Mesendoderm (in vitro differentiated cells): Measurements from ENCODE around the gene HDHD2. TPM values are rescaled to one million over a fixed set of nuclear protein-coding genes. Genes with fewer than 3 reads are reported as not detected.

Source experiments
- small RNA-seq: library from polyadenylated mRNA; stranded (forward); fragments of <200 nt; extraction: miRNeasy Mini kit (QIAGEN cat#:217004); gene quantifications from one replicate; pipeline ENCODE3, GENCODE V24; 2013; ENCODE audit not compliant: insufficient read depth

Gene HDHD2

Small RNA genes within 50 kb of the gene (small RNA-seq; reads per million reads assigned to genes)
- not detected for gene AC012254.4
